Activated CD4-positive, alpha-beta T cell treated with anti-CD3 and anti-CD28 coated beads for 36 hours (primary cell): ENCODE results near the gene MOCOS. TPM values are rescaled to one million over a fixed set of nuclear protein-coding genes. Genes with fewer than 3 reads are reported as not detected.
"Not testable (repeated sequence)": the region's sequence is repeated elsewhere in the genome, so short reads cannot be mapped to it uniquely, and the experiment has no call there.

Experiments
- ATAC-seq: fragments of 200-7000 bp; cut with Tn5 transposase; one replicate; pipeline ENCODE4 v1.10.0; 2021; ENCODE audit warnings: mild to moderate bottlenecking, moderate library complexity
- CTCF ChIA-PET: fragments of 350-600 bp; sonication (Branson Sonifier 250); formaldehyde crosslinking; loops from one replicate; lab custom pipeline; 2021; ENCODE audit warnings: antibody characterized with exemption; lab: Charles Lee
- POLR2A ChIA-PET: fragments of 350-600 bp; sonication (Branson Sonifier 250); formaldehyde crosslinking; loops from one replicate; lab custom pipeline; 2021; ENCODE audit warnings: antibody characterized with exemption, inconsistent platforms; lab: Charles Lee
- DNase-seq: peaks from one replicate; pipeline ENCODE4 v3.0.0-alpha.2; 2020
- H3K27ac Mint-ChIP-seq: one replicate; pipeline ENCODE4 v1.8.0; 2021; ENCODE audit warnings: mixed read lengths
- H3K27me3 Mint-ChIP-seq: one replicate; pipeline ENCODE4 v1.8.0; 2021; ENCODE audit warnings: mixed read lengths
- H3K36me3 Mint-ChIP-seq: one replicate; pipeline ENCODE4 v1.8.0; 2021; ENCODE audit warnings: low read depth, mixed read lengths
- H3K4me1 Mint-ChIP-seq: one replicate; pipeline ENCODE4 v1.8.0; 2021; ENCODE audit warnings: mixed read lengths
- H3K4me3 Mint-ChIP-seq: one replicate; pipeline ENCODE4 v1.8.0; 2021; ENCODE audit warnings: mild to moderate bottlenecking, moderate library complexity, mixed read lengths
- H3K9me3 Mint-ChIP-seq: one replicate; pipeline ENCODE4 v1.8.0; 2021; ENCODE audit warnings: low read depth, mixed read lengths
- intact Hi-C, 2 experiments: fragments of 100-400 bp; cut with DNase I in 1 of 2; cut with micrococcal nuclease in 1 of 2; formaldehyde crosslinking; loops; one replicate each; pipeline versions ENCODE4 v1.14.2 to v1.15.1; 2022 to 2024; cut with DNase I, micrococcal nuclease
- total RNA-seq, 2 experiments: library from RNA; stranded (reverse); gene quantifications; one replicate each; pipeline ENCODE4 v1.2.3, GENCODE V29; 2021

Gene MOCOS
- total RNA-seq, 2 experiments from 2014 or later: 0.07 to 0.11 TPM

DNA sequence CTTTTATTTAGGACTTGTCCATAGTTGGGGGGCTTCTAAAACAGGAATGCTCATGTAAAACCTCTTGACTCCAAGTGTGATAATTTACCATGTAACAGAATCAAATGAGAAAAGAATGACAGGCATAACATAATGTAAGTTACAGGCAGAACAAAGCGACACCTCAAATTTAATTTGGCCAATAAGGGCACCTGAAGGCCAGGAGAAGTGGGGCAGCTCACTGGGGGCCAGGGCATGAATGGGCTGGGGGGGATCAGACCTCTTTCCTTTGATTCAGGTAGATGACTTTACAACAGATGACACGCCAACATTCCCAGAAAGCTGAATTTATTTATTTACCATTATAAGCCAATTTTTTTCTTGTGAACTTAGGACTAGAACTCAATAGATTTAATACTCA, 14.5 kb downstream of the MOCOS start:
- H3K36me3 Mint-ChIP-seq: no peaks in the 10 kb centered on the region
- H3K4me1 Mint-ChIP-seq: no peaks in the 10 kb centered on the region
- no peak overlapping the region for H3K27ac Mint-ChIP-seq
- peaks cover 3% of the 10 kb centered on the region for H3K27me3 Mint-ChIP-seq
- H3K4me3 Mint-ChIP-seq: no peak overlapping the region
- ATAC-seq (no peak), DNase-seq (no peak)
- intact Hi-C loops: no loop called here
- ChIA-PET CTCF (no interaction called here), POLR2A (interaction anchor here (0.6 kb wide), 1 partner anchor 106 kb away, joined by 5 read pairs; no protein-coding TSS in a partner anchor)
- no peaks in the 10 kb centered on the region for H3K9me3 Mint-ChIP-seq

DNA sequence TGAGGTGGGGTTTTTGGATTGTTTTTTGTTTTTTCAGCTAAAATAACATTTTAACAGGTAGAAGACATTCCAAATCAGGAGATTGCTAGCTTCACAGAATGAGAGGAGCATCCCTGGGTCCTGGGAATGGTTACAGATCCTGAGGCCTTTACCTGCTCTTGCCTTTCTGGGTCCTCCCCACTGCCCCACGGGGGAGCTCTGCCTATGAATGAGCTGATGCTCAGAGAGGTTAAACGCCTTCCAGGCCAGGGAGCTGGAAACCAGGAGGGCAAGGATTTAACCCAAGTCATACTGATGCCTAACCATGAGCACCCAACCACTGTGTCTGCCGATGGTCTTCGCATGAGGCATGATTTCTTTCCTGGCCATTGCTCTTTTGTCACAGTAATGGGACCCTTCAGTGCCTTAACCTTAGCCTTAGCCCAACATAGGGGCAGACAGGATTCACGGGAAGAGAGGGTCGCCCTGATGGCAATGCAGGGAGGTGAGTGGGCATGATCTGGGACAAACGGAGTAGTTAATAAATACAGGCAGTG, 16.1 kb downstream of the MOCOS start:
- intact Hi-C loops: no loop called here
- ChIA-PET POLR2A (no interaction called here), CTCF (interaction anchor here (1.1 kb wide), 2 partner anchors 9 to 13 kb away, joined by 3 read pairs; no protein-coding TSS in a partner anchor)
- Mint-ChIP-seq H3K9me3 (no peaks in the 10 kb centered on the region), H3K4me1 (no peaks in the 10 kb centered on the region), H3K27ac (no peak overlapping the region), H3K4me3 (no peak overlapping the region), H3K27me3 (peaks cover 3% of the 10 kb centered on the region), H3K36me3 (no peaks in the 10 kb centered on the region)
- DNase-seq (no peak), ATAC-seq (no peak)

DNA sequence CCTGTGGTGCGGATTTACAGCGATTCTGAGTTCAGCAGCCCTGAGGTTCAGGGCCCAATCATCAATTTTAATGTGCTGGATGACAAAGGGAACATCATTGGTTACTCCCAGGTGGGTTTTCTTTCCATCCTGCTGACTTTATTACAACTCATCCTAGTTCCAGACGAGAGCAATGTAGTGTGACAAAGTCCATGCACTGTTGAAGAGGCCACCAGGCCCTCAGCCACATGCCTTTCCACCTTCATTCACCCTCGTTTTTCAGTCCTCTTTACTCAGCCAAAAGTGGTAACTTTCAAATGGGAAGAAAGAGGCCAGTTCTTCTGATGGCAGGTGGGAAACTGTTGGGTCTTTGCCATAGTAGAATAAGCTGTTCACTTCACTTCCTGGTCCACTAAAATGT, 17.9 kb downstream of the MOCOS start:
- Mint-ChIP-seq H3K4me3 (no peak overlapping the region), H3K9me3 (no peaks in the 10 kb centered on the region), H3K4me1 (no peaks in the 10 kb centered on the region), H3K36me3 (no peaks in the 10 kb centered on the region), H3K27me3 (peaks cover 3% of the 10 kb centered on the region), H3K27ac (no peak overlapping the region)
- CTCF ChIA-PET: no interaction called here
- no peak for ATAC-seq
- no peak for DNase-seq
- POLR2A ChIA-PET: no interaction called here
- intact Hi-C loops: no loop called here

DNA sequence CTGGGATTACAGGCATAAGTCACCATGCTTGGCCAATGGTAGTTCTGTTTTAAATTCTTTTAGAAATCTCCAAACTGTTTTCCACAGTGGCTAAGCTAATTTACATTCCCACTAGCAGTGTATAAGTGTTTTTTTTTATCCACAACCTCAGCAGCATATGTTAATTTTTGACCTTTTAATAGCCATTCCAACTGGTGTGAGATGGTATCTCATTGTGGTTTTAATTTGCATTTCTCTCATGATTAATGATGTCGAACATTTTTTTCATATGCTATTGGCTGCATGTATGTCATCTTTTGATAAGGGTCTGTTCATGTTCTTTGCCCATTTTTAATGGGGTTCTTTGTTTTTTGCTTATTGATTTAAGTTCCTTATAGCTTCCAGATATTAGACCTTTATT, 20.0 kb downstream of the MOCOS start:
- no peak overlapping the region for H3K27ac Mint-ChIP-seq
- CTCF ChIA-PET: no interaction called here
- intact Hi-C loops: no loop called here
- POLR2A ChIA-PET: no interaction called here
- no peak for DNase-seq
- no peaks in the 10 kb centered on the region for H3K9me3 Mint-ChIP-seq
- no peak overlapping the region for H3K4me3 Mint-ChIP-seq
- H3K27me3 Mint-ChIP-seq: peaks cover 3% of the 10 kb centered on the region
- H3K4me1 Mint-ChIP-seq: no peaks in the 10 kb centered on the region
- no peaks in the 10 kb centered on the region for H3K36me3 Mint-ChIP-seq
- no peak for ATAC-seq

DNA sequence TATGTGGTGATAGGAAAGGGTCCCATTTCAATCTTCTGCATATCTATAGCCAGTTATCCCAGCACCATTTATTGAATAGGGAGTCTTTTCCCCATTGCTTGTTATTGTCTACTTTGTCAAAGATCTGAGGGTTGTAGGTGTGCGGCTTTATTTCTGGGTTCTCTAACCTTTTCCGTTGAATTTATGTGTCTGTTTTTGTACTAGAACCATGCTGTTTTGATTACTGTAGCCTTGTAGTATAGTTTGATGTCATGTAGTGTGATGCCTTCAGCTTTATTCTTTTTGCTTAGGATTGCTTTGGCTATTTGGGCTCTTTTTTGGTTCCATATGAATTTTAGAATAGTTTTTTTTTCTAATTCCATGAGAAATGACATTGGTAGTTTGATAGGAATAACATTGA, 20.7 kb downstream of the MOCOS start:
- intact Hi-C loops, DNase-seq, ATAC-seq, CTCF ChIA-PET, H3K4me3 Mint-ChIP-seq, POLR2A ChIA-PET, H3K36me3 Mint-ChIP-seq, H3K27me3 Mint-ChIP-seq, H3K9me3 Mint-ChIP-seq, H3K27ac Mint-ChIP-seq, H3K4me1 Mint-ChIP-seq: not testable (repeated sequence)

DNA sequence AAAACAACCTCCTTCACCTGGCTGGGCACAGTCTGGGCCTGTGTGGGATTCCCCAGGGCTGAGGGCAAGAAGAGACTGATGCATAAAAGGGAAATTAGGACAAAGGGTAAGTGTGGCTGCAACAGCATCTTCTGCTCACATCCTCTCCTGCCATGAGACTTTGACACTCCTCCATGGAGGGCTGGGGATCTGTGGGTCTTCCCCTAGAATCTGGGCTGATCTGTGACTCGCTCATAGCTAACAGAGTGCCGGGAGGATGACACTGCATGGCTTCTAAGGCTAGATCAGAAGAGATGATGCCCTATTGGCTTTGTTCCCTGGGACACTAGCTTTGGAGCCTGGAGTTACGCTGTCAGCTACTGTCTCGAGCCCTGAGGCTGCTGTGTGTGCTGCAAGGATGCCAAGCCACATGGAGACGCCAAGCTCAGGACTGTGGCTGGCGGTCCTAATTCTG, 24.3 kb downstream of the MOCOS start:
- Mint-ChIP-seq H3K27me3 (no peaks in the 10 kb centered on the region), H3K36me3 (no peaks in the 10 kb centered on the region), H3K4me1 (no peaks in the 10 kb centered on the region), H3K27ac (no peak overlapping the region), H3K4me3 (no peak overlapping the region), H3K9me3 (no peaks in the 10 kb centered on the region)
- no peak for ATAC-seq
- intact Hi-C loops: no loop called here
- POLR2A ChIA-PET: no interaction called here
- no peak for DNase-seq
- CTCF ChIA-PET: no interaction called here

DNA sequence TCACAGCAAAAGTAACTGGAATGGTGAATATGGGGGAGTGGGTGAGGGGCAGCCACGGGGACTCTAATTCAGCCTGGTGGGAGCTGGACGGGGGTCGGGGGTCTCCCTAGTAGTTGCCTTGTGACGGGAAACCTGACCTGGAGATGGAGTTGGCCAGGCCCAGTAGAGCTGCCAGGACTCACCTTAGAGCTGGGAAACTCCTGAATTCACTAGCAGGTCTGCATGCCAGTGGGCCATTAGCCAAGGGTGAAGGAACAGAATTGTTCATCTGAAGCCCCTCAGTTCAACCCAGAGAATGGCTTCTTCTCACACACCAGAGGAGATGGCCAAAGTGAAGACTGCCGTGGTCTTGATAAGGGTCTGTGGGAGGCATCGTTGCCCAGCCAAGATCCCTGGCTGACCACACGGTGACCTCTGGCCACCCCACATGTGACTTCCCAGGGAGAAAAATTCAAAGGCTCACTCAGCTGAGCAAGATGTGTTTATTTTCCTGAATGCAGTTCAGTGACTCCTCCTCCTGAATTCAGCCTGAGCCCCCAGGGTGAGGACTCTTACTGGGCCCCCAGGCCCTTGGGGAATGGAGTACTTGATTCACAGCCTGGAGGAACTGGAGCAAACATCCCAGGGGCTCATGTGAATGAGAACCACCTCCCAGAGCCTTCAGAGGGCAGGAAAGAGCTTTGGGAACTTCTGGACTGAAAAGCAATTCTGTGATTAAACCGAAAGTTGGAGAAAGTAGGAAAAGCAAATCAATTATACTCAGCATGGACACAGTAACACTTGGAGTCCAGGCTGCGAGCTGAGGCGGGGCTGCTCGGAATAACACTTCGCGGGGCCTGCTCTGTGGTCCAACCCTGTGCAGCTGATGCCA, 25.2 kb downstream of the MOCOS start:
- ChIA-PET CTCF (no interaction called here), POLR2A (no interaction called here)
- no peaks in the 10 kb centered on the region for H3K27me3 Mint-ChIP-seq
- no peak overlapping the region for H3K27ac Mint-ChIP-seq
- no peaks in the 10 kb centered on the region for H3K9me3 Mint-ChIP-seq
- intact Hi-C loops: no loop called here
- H3K4me1 Mint-ChIP-seq: no peaks in the 10 kb centered on the region
- ATAC-seq (no peak), DNase-seq (no peak)
- no peaks in the 10 kb centered on the region for H3K36me3 Mint-ChIP-seq
- H3K4me3 Mint-ChIP-seq: no peak overlapping the region

DNA sequence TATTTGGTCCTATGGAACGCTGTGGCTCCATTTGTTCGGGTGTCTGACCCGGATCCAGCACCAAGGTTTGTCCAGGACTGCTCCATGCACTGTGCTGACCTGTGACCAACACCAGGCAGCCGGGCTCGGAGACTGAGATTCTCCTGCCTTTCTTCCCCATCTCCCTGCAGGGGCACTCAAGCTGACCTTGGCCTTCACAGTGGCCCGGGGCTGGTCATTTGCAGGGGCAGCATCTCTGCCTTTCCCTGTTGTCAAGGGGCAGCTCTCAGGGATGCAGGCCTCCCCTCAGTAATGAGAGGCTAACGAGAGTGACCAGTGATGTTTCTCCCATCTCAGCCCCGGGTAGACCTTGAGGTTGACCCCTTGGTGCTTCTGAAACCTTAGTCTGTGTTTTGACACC, 27.5 kb downstream of the MOCOS start:
- Mint-ChIP-seq H3K9me3 (no peaks in the 10 kb centered on the region), H3K4me3 (no peak overlapping the region), H3K4me1 (no peaks in the 10 kb centered on the region), H3K27me3 (no peaks in the 10 kb centered on the region), H3K36me3 (no peaks in the 10 kb centered on the region), H3K27ac (no peak overlapping the region)
- DNase-seq (no peak), ATAC-seq (no peak)
- CTCF ChIA-PET: no interaction called here
- POLR2A ChIA-PET: no interaction called here
- intact Hi-C loops: no loop called here

DNA sequence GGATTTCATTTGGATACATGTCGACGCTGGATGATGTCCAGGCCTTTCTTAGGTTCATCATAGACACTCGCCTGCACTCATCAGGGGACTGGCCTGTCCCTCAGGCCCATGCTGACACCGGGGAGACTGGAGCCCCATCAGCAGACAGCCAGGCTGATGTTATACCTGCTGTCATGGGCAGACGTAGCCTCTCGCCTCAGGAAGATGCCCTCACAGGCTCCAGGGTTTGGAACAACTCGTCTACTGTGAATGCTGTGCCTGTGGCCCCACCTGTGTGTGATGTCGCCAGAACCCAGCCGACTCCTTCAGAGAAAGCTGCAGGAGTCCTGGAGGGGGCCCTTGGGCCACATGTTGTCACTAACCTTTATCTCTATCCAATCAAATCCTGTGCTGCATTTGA, 28.3 kb downstream of the MOCOS start:
- ChIA-PET POLR2A (no interaction called here), CTCF (no interaction called here)
- intact Hi-C loops: no loop called here
- no peak overlapping the region for H3K4me3 Mint-ChIP-seq
- DNase-seq (no peak), ATAC-seq (no peak)
- H3K36me3 Mint-ChIP-seq: no peaks in the 10 kb centered on the region
- H3K27me3 Mint-ChIP-seq: no peaks in the 10 kb centered on the region
- H3K9me3 Mint-ChIP-seq: no peaks in the 10 kb centered on the region
- H3K4me1 Mint-ChIP-seq: no peaks in the 10 kb centered on the region
- H3K27ac Mint-ChIP-seq: no peak overlapping the region

DNA sequence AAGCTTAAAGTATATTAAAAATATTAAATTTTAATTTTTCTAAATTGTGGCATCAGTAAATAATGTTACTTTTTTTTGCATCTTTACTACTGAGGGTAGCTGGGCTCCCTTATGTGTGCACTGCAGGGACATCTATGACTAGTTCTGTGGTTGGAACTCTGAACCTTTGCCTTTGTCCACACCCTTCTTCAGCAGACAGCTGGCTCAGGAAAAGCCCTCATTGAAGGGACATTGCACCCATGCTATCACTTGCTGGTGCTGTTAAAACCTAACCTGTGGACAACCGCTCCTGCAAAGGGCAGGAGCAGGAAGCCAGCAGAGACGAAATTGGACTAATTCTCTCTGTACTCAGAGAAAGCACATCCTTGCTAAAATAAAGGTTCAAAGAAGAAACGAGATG, 30.1 kb downstream of the MOCOS start:
- Mint-ChIP-seq H3K27me3 (no peaks in the 10 kb centered on the region), H3K9me3 (no peaks in the 10 kb centered on the region), H3K27ac (no peak overlapping the region), H3K4me1 (no peaks in the 10 kb centered on the region), H3K36me3 (no peaks in the 10 kb centered on the region), H3K4me3 (no peak overlapping the region)
- CTCF ChIA-PET: interaction anchor here (0.7 kb wide), 1 partner anchor 14 kb away, joined by 3 read pairs; no protein-coding TSS in a partner anchor
- POLR2A ChIA-PET: interaction anchor here (0.5 kb wide), 1 partner anchor 397 kb away, joined by 4 read pairs; no protein-coding TSS in a partner anchor
- no peak for ATAC-seq
- intact Hi-C loops: no loop called here
- no peak for DNase-seq

DNA sequence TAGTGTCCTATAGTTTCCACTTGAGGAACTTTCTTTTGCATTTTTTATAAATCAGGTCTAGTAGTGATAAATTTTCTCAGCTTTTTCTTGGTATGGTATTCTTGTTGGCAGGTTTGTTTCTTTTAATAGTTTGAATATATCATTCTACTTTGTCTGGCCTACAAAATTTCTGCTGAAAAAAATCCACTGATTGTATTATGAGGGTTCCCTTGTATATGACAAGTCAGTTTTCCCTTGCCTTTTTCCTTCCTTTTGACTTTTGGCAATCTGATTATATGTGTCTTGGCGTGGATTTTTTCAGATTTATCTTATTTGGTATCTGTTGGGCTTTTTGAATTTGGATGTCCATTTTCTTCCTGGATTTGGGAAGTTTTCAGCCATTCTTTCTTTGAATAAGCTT, 41.9 kb downstream of the MOCOS start:
- no peak overlapping the region for H3K4me3 Mint-ChIP-seq
- peaks cover 27% of the 10 kb centered on the region for H3K9me3 Mint-ChIP-seq
- H3K27ac Mint-ChIP-seq: no peak overlapping the region
- ChIA-PET POLR2A (no interaction called here), CTCF (interaction anchor here (0.6 kb wide), 1 partner anchor 242 kb away, joined by 3 read pairs; no protein-coding TSS in a partner anchor)
- intact Hi-C loops: no loop called here
- H3K4me1 Mint-ChIP-seq: no peaks in the 10 kb centered on the region
- DNase-seq (no peak), ATAC-seq (no peak)
- H3K27me3 Mint-ChIP-seq: peaks cover 19% of the 10 kb centered on the region
- H3K36me3 Mint-ChIP-seq: peaks cover 16% of the 10 kb centered on the region

DNA sequence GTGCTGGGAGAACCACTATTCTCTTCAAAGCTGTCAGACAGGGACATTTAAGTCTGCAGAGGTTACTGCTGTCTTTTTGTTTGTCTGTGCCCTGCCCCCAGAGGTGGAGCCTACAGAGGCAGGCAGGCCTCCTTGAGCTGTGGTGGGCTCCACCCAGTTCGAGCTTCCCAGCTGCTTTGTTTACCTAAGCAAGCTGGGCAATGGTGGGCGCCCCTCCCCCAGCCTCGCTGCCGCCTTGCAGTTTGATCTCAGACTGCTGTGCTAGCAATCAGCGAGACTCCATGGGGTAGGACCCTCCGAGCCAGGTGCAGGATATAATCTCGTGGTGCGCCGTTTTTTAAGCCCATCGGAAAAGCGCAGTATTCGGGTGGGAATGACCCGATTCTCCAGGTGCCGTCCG, 53.2 kb downstream of the MOCOS start:
- H3K9me3 Mint-ChIP-seq, H3K36me3 Mint-ChIP-seq, H3K4me3 Mint-ChIP-seq, H3K27ac Mint-ChIP-seq, POLR2A ChIA-PET, ATAC-seq, intact Hi-C loops, DNase-seq, H3K4me1 Mint-ChIP-seq, CTCF ChIA-PET: not testable (repeated sequence)
- peaks cover 22% of the 10 kb centered on the region for H3K27me3 Mint-ChIP-seq
